WTC11 (cell line): ENCODE results near the gene QKI.

Experiments used
- PRRX2 ChIP-seq: fragments of 250-450 bp; sonication (Bioruptor Pico); IDR thresholded peaks from 2 replicates; pipeline ENCODE4 v1.8.0; 2021; ENCODE audit warnings: mild to moderate bottlenecking
- SMAD3 ChIP-seq: sonication (generic); formaldehyde crosslinking; IDR thresholded peaks from 2 replicates; pipeline ENCODE4 v1.8.0; 2022; ENCODE audit warnings: missing genetic modification reagents, mild to moderate bottlenecking, borderline replicate concordance
- SMAD4 ChIP-seq: sonication (generic); formaldehyde crosslinking; IDR thresholded peaks from 2 replicates; pipeline ENCODE4 v1.8.0; 2022; ENCODE audit warnings: mild to moderate bottlenecking, missing genetic modification reagents
- SP1 ChIP-seq: sonication (generic); formaldehyde crosslinking; conservative IDR thresholded peaks from 2 replicates; pipeline ENCODE4 v1.8.1; 2022; ENCODE audit warnings: missing genetic modification reagents
- TF ChIP-seq, protein P1 (sequence below): fragments of 200-600 bp; IDR thresholded peaks from 2 replicates; pipeline ENCODE4 v1.8.0; 2022; ENCODE audit warnings: antibody characterized with exemption
- TF ChIP-seq, protein P2 (sequence below): sonication (generic); formaldehyde crosslinking; IDR thresholded peaks from 2 replicates; pipeline ENCODE4 v1.8.1; 2022; ENCODE audit warnings: mild to moderate bottlenecking, missing genetic modification reagents, moderate library complexity, borderline replicate concordance
- TF ChIP-seq, protein P3 (sequence below): sonication (generic); formaldehyde crosslinking; IDR thresholded peaks from 2 replicates; pipeline ENCODE4 v1.8.0; 2022; ENCODE audit warnings: mild to moderate bottlenecking, missing genetic modification reagents
- TF ChIP-seq, protein P4 (sequence below): sonication (generic); formaldehyde crosslinking; IDR thresholded peaks from 2 replicates; pipeline ENCODE4 v1.8.0; 2022; ENCODE audit warnings: mild to moderate bottlenecking, missing genetic modification reagents

DNA sequence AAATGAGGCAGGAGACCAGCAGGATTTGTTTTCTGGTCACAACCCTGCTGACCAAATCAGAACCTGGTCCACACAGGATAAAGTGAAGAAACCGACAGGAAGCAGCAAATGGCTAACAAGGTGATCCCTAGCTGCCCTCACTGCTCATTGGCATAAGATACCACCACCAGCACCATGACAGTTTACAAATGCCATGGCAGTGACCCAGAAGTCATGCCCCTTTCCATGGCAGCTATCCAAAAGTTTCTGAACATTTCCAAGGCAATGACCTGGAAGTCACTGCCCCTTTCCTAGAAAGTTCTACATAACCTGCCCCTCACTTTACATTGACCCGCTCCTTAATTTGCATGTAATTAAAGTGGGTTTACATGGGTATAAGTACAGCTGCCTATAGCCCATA, 185.2 kb downstream of the QKI start:
- TF ChIP-seq, protein P1, sequence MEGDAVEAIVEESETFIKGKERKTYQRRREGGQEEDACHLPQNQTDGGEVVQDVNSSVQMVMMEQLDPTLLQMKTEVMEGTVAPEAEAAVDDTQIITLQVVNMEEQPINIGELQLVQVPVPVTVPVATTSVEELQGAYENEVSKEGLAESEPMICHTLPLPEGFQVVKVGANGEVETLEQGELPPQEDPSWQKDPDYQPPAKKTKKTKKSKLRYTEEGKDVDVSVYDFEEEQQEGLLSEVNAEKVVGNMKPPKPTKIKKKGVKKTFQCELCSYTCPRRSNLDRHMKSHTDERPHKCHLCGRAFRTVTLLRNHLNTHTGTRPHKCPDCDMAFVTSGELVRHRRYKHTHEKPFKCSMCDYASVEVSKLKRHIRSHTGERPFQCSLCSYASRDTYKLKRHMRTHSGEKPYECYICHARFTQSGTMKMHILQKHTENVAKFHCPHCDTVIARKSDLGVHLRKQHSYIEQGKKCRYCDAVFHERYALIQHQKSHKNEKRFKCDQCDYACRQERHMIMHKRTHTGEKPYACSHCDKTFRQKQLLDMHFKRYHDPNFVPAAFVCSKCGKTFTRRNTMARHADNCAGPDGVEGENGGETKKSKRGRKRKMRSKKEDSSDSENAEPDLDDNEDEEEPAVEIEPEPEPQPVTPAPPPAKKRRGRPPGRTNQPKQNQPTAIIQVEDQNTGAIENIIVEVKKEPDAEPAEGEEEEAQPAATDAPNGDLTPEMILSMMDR: no peak
- TF ChIP-seq SMAD4: no peak
- TF ChIP-seq, protein P2, sequence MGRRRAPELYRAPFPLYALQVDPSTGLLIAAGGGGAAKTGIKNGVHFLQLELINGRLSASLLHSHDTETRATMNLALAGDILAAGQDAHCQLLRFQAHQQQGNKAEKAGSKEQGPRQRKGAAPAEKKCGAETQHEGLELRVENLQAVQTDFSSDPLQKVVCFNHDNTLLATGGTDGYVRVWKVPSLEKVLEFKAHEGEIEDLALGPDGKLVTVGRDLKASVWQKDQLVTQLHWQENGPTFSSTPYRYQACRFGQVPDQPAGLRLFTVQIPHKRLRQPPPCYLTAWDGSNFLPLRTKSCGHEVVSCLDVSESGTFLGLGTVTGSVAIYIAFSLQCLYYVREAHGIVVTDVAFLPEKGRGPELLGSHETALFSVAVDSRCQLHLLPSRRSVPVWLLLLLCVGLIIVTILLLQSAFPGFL: no peak
- TF ChIP-seq, protein P3, sequence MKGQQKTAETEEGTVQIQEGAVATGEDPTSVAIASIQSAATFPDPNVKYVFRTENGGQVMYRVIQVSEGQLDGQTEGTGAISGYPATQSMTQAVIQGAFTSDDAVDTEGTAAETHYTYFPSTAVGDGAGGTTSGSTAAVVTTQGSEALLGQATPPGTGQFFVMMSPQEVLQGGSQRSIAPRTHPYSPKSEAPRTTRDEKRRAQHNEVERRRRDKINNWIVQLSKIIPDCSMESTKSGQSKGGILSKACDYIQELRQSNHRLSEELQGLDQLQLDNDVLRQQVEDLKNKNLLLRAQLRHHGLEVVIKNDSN (CRISPR knock-in tag): no peak
- TF ChIP-seq PRRX2 (CRISPR knock-in tag): no peak
- TF ChIP-seq SP1: no peak
- TF ChIP-seq, protein P4, sequence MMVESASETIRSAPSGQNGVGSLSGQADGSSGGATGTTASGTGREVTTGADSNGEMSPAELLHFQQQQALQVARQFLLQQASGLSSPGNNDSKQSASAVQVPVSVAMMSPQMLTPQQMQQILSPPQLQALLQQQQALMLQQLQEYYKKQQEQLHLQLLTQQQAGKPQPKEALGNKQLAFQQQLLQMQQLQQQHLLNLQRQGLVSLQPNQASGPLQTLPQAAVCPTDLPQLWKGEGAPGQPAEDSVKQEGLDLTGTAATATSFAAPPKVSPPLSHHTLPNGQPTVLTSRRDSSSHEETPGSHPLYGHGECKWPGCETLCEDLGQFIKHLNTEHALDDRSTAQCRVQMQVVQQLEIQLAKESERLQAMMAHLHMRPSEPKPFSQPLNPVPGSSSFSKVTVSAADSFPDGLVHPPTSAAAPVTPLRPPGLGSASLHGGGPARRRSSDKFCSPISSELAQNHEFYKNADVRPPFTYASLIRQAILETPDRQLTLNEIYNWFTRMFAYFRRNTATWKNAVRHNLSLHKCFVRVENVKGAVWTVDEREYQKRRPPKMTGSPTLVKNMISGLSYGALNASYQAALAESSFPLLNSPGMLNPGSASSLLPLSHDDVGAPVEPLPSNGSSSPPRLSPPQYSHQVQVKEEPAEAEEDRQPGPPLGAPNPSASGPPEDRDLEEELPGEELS (CRISPR knock-in tag): no peak
- TF ChIP-seq SMAD3 (CRISPR knock-in tag): no peak
